Transverse colon (tissue), 4 donors: ENCODE measurements around the gene SOX8. TPM values are rescaled to one million over a fixed set of nuclear protein-coding genes. Genes with fewer than 3 reads are reported as not detected.

Experiments used
- DNase-seq: peaks from one replicate; pipeline ENCODE4 v3.0.0-alpha.2; 2019
- H3K27ac ChIP-seq, 4 donors: fragments of 200-600 bp; sonication (generic); 2 replicates each; pipeline ENCODE4 v1.5.1; 2016 to 2018; ENCODE audit warnings: inconsistent platforms in 4 of 4
- H3K27me3 ChIP-seq: fragments of 200-600 bp; sonication (generic); 2 replicates; pipeline ENCODE4 v1.5.1; 2017; ENCODE audit warnings: inconsistent platforms
- H3K36me3 ChIP-seq, 4 donors: fragments of 200-600 bp; sonication (generic); 2 replicates each; pipeline ENCODE4 v1.5.1; 2017 to 2019; ENCODE audit warnings: inconsistent platforms in 4 of 4
- H3K4me1 ChIP-seq, 4 donors: fragments of 200-600 bp; sonication (generic); 2 replicates each; pipeline ENCODE4 v1.5.1; 2017 to 2020; ENCODE audit warnings: inconsistent platforms in 4 of 4
- H3K4me3 ChIP-seq, 4 donors: fragments of 200-600 bp; sonication (generic); 1 replicate in 1 of 4; 2 replicates in 3 of 4; pipeline versions ENCODE4 v1.5.1 to v1.6.1; 2017 to 2019; ENCODE audit warnings: inconsistent platforms in 4 of 4
- H3K9me3 ChIP-seq, 2 donors: fragments of 200-600 bp; sonication (generic); 2 replicates each; pipeline ENCODE4 v1.5.1; 2017 to 2019; ENCODE audit warnings: inconsistent platforms in 2 of 2
- CTCF ChIP-seq, 5 experiments: fragments of 200-600 bp in 3 of 5; fragments of 450-650 bp in 2 of 5; sonication (generic) in 3 of 5; IDR thresholded peaks; 1 replicate in 2 of 5; 2 replicates in 3 of 5; pipeline ENCODE4 v1.5.1; 2016 to 2017; ENCODE audit warnings: antibody characterized with exemption in 5 of 5, inconsistent platforms in 3 of 5, mild to moderate bottlenecking in 2 of 5, moderate library complexity in 1 of 5
- EP300 ChIP-seq: sonication (generic); formaldehyde crosslinking; IDR thresholded peaks from one replicate; pipeline ENCODE4 v1.6.1; 2017; ENCODE audit warnings: antibody characterized with exemption, low read depth
- POLR2A ChIP-seq: fragments of 450-650 bp; IDR thresholded peaks from one replicate; pipeline ENCODE4 v1.6.1; 2016; ENCODE audit warnings: antibody characterized with exemption, mild to moderate bottlenecking, moderate library complexity
- POLR2AphosphoS5 ChIP-seq, 3 donors: sonication (generic); formaldehyde crosslinking; IDR thresholded peaks; one replicate each; pipeline ENCODE4 v1.6.1; 2016; ENCODE audit warnings: antibody characterized with exemption in 3 of 3
- WGBS, 2 donors: methylation state at CpG; one replicate each; pipeline ENCODE4 v1.1.5; 2018; ENCODE audit warnings: low coverage in 1 of 2; 5-methylcytosine and 5-hydroxymethylcytosine counted together
- in situ Hi-C, 4 donors: fragments of 200-750 bp; cut with MboI; loops; one replicate each; pipeline versions ENCODE4 v1.15.0 to v1.15.1; 2017; ENCODE audit warnings: low sequenced_read_pairs in 3 of 4, low pct_ligation_motif_present in 1 of 4, low pct_unique_long_range_greater_than_20kb in 1 of 4
- intact Hi-C: fragments of 100-400 bp; cut with DNase I; formaldehyde crosslinking; loops from one replicate; pipeline ENCODE4 v1.15.1; 2023; ENCODE audit warnings: low total_unique reads
- total RNA-seq, 4 donors: library from RNA; depleted of rRNA; stranded (reverse); fragments of >200 nt; gene quantifications; one replicate each; pipeline ENCODE4 v1.1.0, GENCODE V29; 2016

The SOX8 gene
- total RNA-seq, 4 donors from 2014 or later = 0.37 to 1.9 (median 0.50) TPM

DNA sequence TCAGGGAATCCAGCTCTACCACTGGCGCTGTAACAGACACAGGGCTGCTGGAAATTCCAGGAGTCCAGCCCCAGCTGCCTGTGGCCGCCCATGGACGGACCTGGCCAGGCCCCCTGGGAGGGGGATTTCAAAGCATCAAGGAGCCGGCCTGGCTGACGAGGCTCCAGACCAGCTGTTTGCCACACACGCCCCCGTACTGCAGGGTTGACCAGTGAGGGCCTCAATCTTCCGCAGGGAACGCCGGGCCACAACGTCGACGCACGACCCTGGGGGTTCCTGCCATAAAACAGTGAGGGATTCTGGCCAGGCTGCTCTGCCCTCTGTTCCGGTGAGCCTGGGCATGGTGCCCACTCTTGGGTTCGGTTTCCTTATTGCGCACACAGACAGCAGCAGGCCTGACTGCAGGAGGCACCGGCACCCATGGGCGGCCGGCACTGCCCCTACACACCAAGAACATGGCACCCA lies 14.5 kb upstream of the SOX8 start:
- intact Hi-C loops = no loop called here
- Histone ChIP-seq H3K4me1 (peaks cover 11 to 35% (median 21%) of the 10 kb centered on the region in 4 donors), H3K9me3 (no peaks in the 10 kb centered on the region), H3K27ac (no peak overlapping the region), H3K27me3 (peaks cover 1% of the 10 kb centered on the region), H3K4me3 (no peak overlapping the region), H3K36me3 (no peaks in the 10 kb centered on the region)
- DNase-seq = peak; percentile 52
- 73 to 81% methylated on average over 5 to 20 of the region's 20 CpGs for WGBS, 2 donors
- in situ Hi-C loops = no loop called here
- TF ChIP-seq EP300 (no peak), CTCF (IDR thresholded peaks at IDR 0.05) (no peak), POLR2A (no peak), POLR2AphosphoS5 (IDR thresholded peaks at IDR 0.05) (no peak)

- TF ChIP-seq CTCF (IDR thresholded peaks at IDR 0.05) (no peak), EP300 (no peak), POLR2A (no peak), POLR2AphosphoS5 (IDR thresholded peaks at IDR 0.05) (no peak)
- WGBS, 2 donors = 91% methylated on average over 32 of the region's 41 CpGs; no CpG with 5 or more reads in 1 of the 2 donors
- intact Hi-C loops = no loop called here
- peaks cover 7% of the 10 kb centered on the region for H3K27me3 ChIP-seq
- peaks cover 11 to 35% (median 21%) of the 10 kb centered on the region in 4 donors for H3K4me1 ChIP-seq
- no peak overlapping the region for H3K4me3 ChIP-seq
- no peaks in the 10 kb centered on the region for H3K36me3 ChIP-seq
- no peak for DNase-seq
- in situ Hi-C loops = no loop called here
- H3K27ac ChIP-seq = no peak overlapping the region
- H3K9me3 ChIP-seq = no peaks in the 10 kb centered on the region
Measured at GRCh38 chr16:967546-968295, 13.8 kb upstream of the SOX8 start.

DNA sequence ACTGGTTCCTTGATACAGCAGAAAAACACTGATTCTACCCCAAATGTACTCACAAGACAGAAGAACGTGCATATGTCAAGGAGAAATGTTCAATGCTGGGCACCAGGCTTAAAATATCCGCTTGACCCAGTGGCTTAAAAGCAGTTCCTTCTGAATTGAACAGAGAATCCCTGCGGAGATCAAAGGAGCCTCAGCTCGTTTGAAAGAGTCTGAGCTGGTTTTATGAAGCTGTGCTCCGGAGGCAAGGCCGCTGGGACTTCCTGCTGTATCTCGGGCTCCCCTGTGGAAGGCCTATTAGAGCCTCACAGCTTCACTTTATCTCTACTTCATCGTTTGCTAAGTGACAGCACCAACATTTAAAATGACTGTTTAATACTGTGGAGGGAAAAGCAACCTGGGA lies 12.9 kb upstream of the SOX8 start:
- Histone ChIP-seq H3K4me1 (peaks cover 11 to 29% (median 19%) of the 10 kb centered on the region in 4 donors), H3K9me3 (no peaks in the 10 kb centered on the region), H3K27me3 (peaks cover 9% of the 10 kb centered on the region), H3K4me3 (no peak overlapping the region), H3K36me3 (no peaks in the 10 kb centered on the region), H3K27ac (no peak overlapping the region)
- no peak for TF ChIP-seq POLR2AphosphoS5 (IDR thresholded peaks at IDR 0.05)
- no peak for TF ChIP-seq POLR2A
- TF ChIP-seq CTCF (IDR thresholded peaks at IDR 0.05) = no peak
- no peak for TF ChIP-seq EP300
- in situ Hi-C loops (no loop called here), intact Hi-C loops (no loop called here)
- WGBS, 2 donors = 85 to 89% methylated on average over 7 to 8 of the region's 8 CpGs
- no peak for DNase-seq

- H3K27me3 ChIP-seq = peaks cover 9% of the 10 kb centered on the region
- H3K36me3 ChIP-seq = no peaks in the 10 kb centered on the region
- peaks cover 11 to 18% (median 16%) of the 10 kb centered on the region in 4 donors for H3K4me1 ChIP-seq
- in situ Hi-C loops = no loop called here
- H3K4me3 ChIP-seq = peak overlapping the region; percentile 40 to 79 (median 68)
- peak; percentile 32 for DNase-seq
- 51 to 89% methylated on average over 3 to 51 of the region's 55 CpGs for WGBS, 2 donors
- no peaks in the 10 kb centered on the region for H3K9me3 ChIP-seq
- intact Hi-C loops = no loop called here
- TF ChIP-seq CTCF (IDR thresholded peaks at IDR 0.05) = no peak
- no peak for TF ChIP-seq POLR2AphosphoS5 (IDR thresholded peaks at IDR 0.05)
- no peak for TF ChIP-seq POLR2A
- no peak for TF ChIP-seq EP300
- peak overlapping the region; percentile 81 to 87 (median 86) for H3K27ac ChIP-seq
Measured at GRCh38 chr16:969508-970385, 11.8 kb upstream of the SOX8 start.
